ENCODE data around the gene ARHGAP42.

- TF ChIP-seq, protein P1, sequence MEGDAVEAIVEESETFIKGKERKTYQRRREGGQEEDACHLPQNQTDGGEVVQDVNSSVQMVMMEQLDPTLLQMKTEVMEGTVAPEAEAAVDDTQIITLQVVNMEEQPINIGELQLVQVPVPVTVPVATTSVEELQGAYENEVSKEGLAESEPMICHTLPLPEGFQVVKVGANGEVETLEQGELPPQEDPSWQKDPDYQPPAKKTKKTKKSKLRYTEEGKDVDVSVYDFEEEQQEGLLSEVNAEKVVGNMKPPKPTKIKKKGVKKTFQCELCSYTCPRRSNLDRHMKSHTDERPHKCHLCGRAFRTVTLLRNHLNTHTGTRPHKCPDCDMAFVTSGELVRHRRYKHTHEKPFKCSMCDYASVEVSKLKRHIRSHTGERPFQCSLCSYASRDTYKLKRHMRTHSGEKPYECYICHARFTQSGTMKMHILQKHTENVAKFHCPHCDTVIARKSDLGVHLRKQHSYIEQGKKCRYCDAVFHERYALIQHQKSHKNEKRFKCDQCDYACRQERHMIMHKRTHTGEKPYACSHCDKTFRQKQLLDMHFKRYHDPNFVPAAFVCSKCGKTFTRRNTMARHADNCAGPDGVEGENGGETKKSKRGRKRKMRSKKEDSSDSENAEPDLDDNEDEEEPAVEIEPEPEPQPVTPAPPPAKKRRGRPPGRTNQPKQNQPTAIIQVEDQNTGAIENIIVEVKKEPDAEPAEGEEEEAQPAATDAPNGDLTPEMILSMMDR (IDR thresholded peaks at IDR 0.05; ENCODE audit: insufficient read depth, low read length, poor library complexity, severe bottlenecking), result no peak
- TF ChIP-seq EZH2phosphoT487 (conservative IDR thresholded peaks at IDR 0.05; ENCODE audit: low read length), result no peak
Measured at GRCh38 chr11:100647861-100648260, 39.2 kb upstream of the ARHGAP42 start.

All from SU-DHL-6 (cell line).